Mammary epithelial cell (primary cell): ENCODE results near the gene SRP54.

Experiments used
- EZH2 ChIP-seq: IDR thresholded peaks from 2 replicates; pipeline ENCODE4 v1.6.1; 2012; ENCODE audit warnings: low read length, inconsistent platforms, borderline replicate concordance
- TF ChIP-seq, protein P1 (sequence below), 2 donors: IDR thresholded peaks in 1 of 2; conservative IDR thresholded peaks in 1 of 2; 2 replicates each; pipeline ENCODE4 v1.5.1; 2011 to 2012; ENCODE audit warnings: inconsistent platforms in 2 of 2, low read length in 2 of 2, mild to moderate bottlenecking in 2 of 2, control low read depth in 1 of 2, low read depth in 1 of 2; ENCODE audit not compliant: insufficient read depth in 1 of 2; ENCODE audit errors: extremely low read depth in 1 of 2

DNA sequence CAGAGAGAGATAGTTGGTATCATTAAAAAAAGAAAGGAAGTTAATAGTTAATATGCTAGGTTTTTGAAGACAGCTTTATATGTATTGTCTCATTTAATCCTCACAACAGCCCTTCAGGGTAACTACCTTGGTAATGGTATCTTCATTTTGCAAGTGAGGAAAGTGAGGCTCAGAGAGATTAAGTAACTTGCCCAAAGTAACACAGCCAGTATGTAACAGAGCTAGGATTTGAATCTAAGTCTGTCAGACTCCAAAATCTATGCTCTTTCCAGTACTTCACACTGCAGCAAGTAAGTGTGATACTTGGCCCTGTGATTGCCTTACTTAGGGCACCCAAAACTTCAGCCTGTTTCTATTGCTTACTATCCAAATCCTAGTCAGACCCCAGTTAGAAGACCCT is 7.0 kb downstream of the SRP54 start:
- TF ChIP-seq EZH2, result no peak
- TF ChIP-seq, protein P1, sequence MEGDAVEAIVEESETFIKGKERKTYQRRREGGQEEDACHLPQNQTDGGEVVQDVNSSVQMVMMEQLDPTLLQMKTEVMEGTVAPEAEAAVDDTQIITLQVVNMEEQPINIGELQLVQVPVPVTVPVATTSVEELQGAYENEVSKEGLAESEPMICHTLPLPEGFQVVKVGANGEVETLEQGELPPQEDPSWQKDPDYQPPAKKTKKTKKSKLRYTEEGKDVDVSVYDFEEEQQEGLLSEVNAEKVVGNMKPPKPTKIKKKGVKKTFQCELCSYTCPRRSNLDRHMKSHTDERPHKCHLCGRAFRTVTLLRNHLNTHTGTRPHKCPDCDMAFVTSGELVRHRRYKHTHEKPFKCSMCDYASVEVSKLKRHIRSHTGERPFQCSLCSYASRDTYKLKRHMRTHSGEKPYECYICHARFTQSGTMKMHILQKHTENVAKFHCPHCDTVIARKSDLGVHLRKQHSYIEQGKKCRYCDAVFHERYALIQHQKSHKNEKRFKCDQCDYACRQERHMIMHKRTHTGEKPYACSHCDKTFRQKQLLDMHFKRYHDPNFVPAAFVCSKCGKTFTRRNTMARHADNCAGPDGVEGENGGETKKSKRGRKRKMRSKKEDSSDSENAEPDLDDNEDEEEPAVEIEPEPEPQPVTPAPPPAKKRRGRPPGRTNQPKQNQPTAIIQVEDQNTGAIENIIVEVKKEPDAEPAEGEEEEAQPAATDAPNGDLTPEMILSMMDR (conservative IDR thresholded peaks at IDR 0.05 in 1 of 2, IDR thresholded peaks at IDR 0.05 in 1 of 2; ENCODE audit: extremely low read depth in 1 of 2, insufficient read depth in 1 of 2, low read depth in 1 of 2, low read length in 2 of 2), result no peak
